Fibroblast of mammary gland (primary cell): ENCODE results near the gene KRCC1.
"Not testable (repeated sequence)": the region's sequence is repeated elsewhere in the genome, so short reads cannot be mapped to it uniquely, and the experiment has no call there.

Source experiments
- DNase-seq: peaks from one replicate; pipeline ENCODE4 v3.0.0-alpha.2; 2010; ENCODE audit warnings: low read depth
- H3K4me3 ChIP-seq: 2 replicates; pipeline ENCODE4 v1.5.1; 2011; ENCODE audit warnings: low read depth, mild to moderate bottlenecking, low read length, moderate library complexity; ENCODE audit not compliant: control insufficient read depth
- CTCF ChIP-seq: conservative IDR thresholded peaks from 2 replicates; pipeline ENCODE4 v1.5.1; 2011; ENCODE audit warnings: low read depth, low read length, inconsistent platforms; ENCODE audit not compliant: control insufficient read depth, insufficient read depth

The KRCC1 gene

GRCh38 chr2:88002359-88002707, 53.2 kb downstream of the KRCC1 start:
- DNase-seq, result no peak
- H3K4me3 ChIP-seq, result no peak overlapping the region
- TF ChIP-seq CTCF, result no peak

GRCh38 chr2:88000474-88000873, 55.1 kb downstream of the KRCC1 start:
- DNase-seq, H3K4me3 ChIP-seq: not testable (repeated sequence)

GRCh38 chr2:87996570-87996969, 59.0 kb downstream of the KRCC1 start:
- DNase-seq, result no peak
- H3K4me3 ChIP-seq, result no peak overlapping the region
- TF ChIP-seq CTCF, result no peak

GRCh38 chr2:87995756-87996155, 59.8 kb downstream of the KRCC1 start:
- TF ChIP-seq CTCF, result no peak
- H3K4me3 ChIP-seq, result no peak overlapping the region
- no peak for DNase-seq

- H3K4me3 ChIP-seq, DNase-seq: not testable (repeated sequence)
Measured at GRCh38 chr2:87994304-87994850, 61.2 kb downstream of the KRCC1 start.

- H3K4me3 ChIP-seq, DNase-seq: not testable (repeated sequence)
Measured at GRCh38 chr2:87992569-87992968, 63.0 kb downstream of the KRCC1 start.

GRCh38 chr2:87987473-87987872, 68.1 kb downstream of the KRCC1 start:
- not testable (repeated sequence) for H3K4me3 ChIP-seq, DNase-seq

- DNase-seq, H3K4me3 ChIP-seq: not testable (repeated sequence)
Measured at GRCh38 chr2:87985902-87986301, 69.7 kb downstream of the KRCC1 start.

- not testable (repeated sequence) for DNase-seq
Measured at GRCh38 chr2:87981182-87981581, 74.4 kb downstream of the KRCC1 start.

More at GRCh38 chr2:87981182-87981581, 74.4 kb downstream of the KRCC1 start:
- H3K4me3 ChIP-seq, result not testable (repeated sequence)
